D341Med (cell line): ENCODE measurements around the gene WDR70.
"Not testable (repeated sequence)": the region's sequence is repeated elsewhere in the genome, so short reads cannot be mapped to it uniquely, and the experiment has no call there.

ENCODE experiments used
- DNase-seq: peaks from one replicate; pipeline ENCODE4 v3.0.0; 2012; ENCODE audit warnings: low spot score

WDR70 gene

GRCh38 chr5:37454402-37455055 is 75.4 kb downstream of the WDR70 start:
- DNase-seq, result not testable (repeated sequence)

DNA sequence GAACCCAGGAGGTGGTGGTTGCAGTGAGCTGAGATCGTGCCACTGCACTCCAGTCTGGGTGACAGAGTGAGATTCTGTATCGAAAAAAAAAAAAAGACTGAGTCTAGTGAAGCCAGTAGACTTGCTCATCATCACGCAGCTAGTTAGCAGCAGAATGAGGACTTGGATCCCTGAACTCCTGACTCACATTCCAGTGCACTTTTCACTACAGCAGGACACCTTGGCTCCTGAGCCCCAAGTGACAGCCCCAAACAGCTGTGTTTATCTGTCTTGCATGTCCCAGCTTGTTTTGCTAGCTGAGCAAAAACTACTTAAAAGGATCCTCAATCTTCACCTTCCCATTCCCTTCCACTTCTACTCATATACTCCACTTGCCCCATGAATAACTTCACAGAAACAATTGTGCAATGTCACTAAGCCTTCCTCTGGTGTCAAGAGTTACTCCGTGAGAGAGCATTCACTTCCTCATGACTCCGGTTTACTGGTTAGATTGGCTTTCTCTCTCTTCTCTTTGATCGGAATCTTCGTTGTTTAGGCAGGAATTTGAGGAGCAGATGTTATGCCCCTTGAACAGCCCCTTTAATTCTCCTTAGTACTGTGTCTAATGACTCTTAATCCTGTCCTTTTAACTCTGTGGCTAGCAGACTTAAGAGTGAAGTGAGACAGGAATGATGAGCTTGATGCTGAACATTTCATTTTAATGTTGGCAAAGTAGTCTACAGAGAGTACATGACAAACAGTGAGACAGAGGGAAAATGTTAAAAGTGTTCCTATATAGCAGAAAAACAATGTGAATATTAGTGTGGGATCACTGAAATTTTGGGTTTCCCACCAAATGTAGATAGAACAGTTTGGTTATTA is 84.3 kb downstream of the WDR70 start:
- not testable (repeated sequence) for DNase-seq

DNA sequence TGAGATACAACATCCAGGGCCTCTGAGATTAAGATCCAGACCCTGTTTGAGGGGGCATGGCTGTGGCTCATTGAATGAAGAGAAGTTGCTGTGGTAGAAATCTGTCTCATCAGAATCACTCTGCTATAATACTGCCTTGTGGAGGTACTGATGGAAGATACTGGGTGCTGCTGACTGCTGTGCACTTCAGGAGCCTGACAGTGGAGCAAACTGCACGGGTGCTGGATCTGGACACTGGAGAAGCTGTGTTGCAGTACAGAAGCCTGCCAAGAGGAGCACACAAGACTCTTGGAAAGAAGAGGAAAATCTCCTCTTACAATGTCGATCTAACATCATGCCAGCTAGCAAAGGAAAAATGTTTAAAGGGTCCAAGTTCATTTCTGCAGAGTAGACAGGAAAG is 85.5 kb downstream of the WDR70 start:
- DNase-seq, result not testable (repeated sequence)

DNA sequence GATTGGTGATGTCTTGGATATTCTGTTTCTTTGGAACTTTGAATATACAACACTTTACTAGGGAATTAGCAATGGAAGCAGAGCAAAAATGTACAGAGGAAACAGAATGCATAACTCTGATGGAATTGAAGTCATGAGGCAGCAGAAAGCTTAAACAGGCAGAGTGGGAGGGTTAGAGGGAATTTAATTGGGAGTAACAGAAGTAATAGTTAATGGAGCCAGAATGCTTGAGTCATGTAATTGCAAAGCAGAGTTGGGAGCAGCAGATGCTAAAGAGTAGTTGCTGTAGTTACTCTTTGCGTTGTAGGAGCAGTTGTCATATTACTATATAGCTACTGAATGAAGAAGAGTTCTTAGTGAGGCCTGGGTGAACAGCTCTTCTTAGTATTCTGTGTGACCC is 90.3 kb downstream of the WDR70 start:
- DNase-seq, result not testable (repeated sequence)

DNA sequence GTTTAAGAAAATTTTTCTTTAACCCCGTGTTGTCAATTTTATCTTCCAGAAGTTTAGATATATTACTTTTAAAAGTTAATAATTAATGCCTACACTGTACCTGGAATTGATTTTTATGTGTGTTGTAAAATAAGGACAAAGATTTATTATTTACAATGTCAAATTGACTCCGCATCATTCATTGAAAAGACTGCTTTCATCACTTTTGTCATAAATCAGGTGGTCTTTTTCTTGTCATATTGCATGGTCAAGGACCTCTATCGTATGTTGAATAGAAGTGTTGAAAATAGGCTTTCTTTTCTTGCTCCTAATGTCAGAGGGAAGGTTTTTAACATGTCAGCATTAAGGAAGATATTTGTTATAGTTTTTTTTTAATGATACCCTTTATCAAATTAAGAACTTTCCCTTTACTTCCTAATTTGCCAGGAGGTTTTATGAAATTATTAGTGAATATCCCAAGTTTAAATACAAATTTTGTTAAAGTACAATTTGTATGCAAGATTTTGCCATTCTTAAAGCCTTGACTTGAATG is 92.6 kb downstream of the WDR70 start:
- DNase-seq, result no peak

GRCh38 chr5:37477426-37477825 is 98.3 kb downstream of the WDR70 start:
- no peak for DNase-seq

- no peak for DNase-seq
Measured at GRCh38 chr5:37478121-37478894, 99.2 kb downstream of the WDR70 start.

- not testable (repeated sequence) for DNase-seq
Measured at GRCh38 chr5:37481395-37481794, 102.3 kb downstream of the WDR70 start.

DNA sequence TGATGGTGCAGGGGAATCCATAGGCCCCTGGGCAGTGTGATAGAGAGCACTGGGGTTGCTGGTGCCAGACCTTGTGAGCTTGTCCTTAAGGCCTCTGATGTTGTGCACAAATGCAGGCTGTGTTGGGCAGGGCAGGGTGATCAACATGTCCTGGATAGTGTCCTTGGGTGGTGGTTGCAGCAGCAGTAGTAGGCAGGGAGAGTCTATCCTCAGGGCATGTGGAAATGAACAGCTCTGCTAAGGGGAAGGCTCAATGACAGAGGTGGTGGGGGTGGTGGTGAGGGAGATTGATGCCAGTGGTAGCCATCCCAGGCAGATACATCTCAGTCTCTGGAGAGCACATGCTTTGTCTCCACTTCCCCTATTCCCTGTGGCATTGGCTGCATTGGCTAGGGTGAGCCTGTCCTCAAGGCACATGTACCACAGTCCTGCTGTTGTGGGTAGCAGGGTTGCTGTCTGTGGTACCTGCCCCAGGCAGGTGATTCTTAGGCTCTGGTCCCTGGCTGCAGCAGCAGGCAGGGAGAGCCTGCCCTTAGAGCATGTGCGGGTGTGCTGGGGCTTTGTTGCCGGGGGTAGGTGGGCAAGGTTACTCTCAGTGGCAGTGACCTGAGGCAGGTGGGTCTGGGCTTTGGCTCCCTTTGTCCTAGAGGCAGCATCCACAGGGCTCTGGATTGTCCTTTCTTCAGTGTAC is 111.1 kb downstream of the WDR70 start:
- no peak for DNase-seq

DNA sequence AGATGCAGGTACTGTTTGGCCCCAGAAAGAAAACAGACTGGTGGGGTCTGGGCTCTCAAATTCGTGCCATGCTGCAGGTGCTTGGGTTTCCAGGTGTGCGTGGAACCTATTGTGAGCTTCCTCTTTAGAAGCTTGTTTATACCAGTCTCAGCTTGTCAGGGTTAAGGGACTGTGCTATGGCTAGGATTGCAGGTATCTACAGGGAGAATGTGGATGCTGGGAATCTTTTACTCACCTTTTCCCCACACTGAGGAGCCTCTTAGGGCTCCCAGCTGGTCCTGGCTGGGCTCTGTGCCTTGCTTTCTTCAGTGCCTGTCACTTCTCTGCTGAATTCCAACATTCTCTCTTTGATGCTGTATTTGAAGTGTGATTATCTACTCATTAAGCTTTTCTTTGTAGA is 111.8 kb downstream of the WDR70 start:
- DNase-seq, result no peak

DNA sequence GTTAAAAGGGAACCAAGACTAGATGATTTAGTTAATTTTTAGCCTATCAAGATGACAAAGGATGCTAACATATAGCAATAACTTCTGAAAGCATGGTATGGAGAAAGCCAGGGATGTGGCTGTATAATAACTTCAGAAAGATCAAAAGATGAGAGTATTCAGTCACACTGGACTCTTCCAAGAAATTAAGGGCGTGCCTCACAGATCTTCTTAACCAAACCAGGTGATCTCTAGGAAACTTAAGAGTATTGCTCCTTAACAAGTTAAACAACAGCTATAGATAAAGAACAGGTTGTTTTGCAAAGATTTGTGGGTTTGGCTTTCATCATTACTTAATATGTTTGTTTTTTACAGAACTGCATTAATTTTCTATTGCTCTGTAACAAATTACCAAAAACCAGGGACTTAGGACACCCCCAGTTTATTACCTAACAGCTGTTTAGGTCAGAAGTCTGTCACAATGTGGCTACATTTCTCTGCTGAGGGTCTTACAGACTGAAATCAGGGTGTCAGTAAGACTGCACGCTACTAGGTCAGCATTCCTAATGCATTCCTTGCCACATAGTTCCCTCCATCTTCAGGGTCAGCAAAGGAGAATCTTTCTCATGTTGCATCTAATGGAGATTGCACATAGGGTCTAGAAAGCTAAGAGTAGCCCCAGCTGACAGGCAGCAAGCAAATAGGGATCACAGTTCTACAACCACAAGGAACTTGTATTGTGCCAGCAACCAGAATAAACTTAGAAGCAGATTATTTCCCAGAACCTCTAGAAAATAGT is 113.8 kb downstream of the WDR70 start:
- DNase-seq, result no peak

GRCh38 chr5:37494756-37495155 is 115.6 kb downstream of the WDR70 start:
- DNase-seq, result no peak

GRCh38 chr5:37495210-37495609 is 116.1 kb downstream of the WDR70 start:
- no peak for DNase-seq

- DNase-seq, result no peak
Measured at GRCh38 chr5:37495668-37496347, 116.7 kb downstream of the WDR70 start.

DNA sequence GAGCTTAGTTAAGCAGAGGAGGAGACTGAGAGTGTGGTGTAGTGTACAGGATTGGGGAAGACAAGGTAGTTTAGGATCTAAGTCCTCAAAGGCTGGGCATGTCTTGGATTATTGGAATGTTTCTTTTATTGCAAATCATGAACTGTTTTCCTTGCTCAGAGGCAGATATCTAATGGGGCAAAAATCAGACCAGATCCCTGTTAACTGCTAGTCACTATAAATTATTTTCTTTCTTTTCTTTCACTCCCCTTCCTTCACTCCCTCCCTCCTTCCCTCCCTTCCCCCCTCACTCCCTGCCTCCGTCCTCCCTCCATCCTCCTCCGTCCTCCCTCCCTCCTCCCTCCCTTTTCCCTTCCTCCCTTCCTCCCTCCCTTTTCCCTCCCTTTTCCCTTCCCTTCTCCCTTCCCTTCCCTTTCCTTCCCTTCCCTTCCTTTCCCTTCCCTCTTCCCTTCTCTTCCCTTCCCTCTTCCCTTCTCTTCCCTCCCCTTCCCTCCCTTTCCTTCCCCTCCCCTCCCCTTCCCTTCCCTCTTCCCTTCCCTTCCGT is 117.9 kb downstream of the WDR70 start:
- DNase-seq, result no peak

DNA sequence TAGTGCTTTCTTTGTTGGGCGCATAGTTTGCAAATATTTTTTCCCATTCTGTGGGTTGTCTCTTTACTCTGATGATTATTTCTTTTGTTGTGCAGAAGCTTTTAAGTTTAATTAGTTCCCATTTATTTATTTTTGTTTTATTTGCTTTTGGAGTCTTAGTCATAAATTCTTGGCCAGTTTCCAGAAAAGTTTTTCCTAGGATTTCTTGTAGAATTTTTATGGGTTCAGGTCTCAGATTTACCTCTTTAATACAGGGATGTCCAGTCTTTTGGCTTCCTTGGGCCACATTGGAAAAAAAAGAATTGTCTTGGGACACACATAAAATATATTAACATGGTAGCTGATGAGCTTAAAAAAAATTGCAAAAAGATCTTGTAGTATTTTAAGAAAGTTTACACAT is 122.0 kb downstream of the WDR70 start:
- no peak for DNase-seq

DNA sequence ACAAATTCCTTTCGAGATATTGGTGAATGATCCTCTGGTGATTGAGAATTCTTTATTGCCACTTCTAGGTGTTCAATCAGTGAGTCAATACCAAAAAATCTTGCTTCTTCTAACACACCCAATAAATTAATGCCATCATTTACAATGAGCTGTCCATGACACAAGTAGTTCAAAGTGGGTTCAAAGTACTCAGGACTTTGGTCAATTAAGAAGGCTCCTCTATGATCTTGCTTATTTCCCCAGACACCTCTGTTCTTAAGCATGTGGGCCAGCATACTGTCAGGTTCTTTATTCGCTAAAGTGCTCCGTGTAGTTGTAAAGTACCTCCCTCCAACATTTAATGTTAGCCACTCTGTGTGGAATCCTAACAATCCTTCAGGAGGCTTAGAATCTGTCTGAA is 127.1 kb downstream of the WDR70 start:
- no peak for DNase-seq

DNA sequence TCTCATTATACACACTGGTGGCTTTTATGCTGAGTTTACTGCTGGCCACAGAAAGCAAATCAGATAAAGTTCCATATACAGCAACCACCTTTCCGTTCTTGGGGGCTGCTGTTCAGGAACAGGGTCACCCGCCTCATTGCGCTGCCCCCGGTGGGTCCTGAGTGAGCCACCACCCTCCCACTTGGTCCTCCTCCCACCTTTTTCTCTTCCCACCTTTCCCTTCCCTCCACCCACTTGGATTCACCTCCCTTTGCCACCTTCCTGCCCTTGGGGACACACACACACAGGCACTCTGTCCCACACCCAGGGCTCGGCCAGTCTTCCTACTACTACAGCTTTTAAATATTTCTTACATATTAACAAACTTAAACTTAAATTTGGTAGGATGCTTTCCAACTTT is 127.6 kb downstream of the WDR70 start:
- no peak for DNase-seq

DNA sequence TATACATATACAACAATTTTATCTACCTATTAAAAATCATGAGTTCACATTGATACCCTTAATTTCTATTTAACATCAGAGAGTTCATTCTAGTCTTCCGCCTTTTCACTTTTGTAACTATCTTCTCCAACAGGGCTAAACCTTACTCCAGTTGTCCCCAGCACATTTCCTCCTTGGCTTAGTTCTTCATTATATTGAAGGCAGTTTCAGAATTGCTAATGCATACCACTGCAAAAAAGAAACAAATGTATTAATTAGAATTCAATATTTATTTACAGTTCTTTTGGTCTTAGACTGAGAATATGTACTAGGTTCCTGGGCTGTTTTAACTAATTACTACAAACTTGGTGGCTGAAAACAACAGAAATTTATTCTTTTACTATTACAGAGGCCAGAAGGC is 132.5 kb downstream of the WDR70 start:
- DNase-seq, result no peak

- no peak for DNase-seq
Measured at GRCh38 chr5:37514946-37515345, 135.8 kb downstream of the WDR70 start.
